HG02970 (cell line): ENCODE data around the gene RIPK1.
"Not testable (repeated sequence)": the region's sequence is repeated elsewhere in the genome, so short reads cannot be mapped to it uniquely, and the experiment has no call there.

Experiments used
- ATAC-seq: cut with Tn5 transposase; IDR thresholded peaks from one replicate; pipeline ENCODE4 v1.9.1; 2021; ENCODE audit warnings: mild to moderate bottlenecking, moderate library complexity, moderate number of reproducible peaks; ENCODE audit not compliant: unreplicated experiment, low FRiP score

RIPK1 gene

DNA sequence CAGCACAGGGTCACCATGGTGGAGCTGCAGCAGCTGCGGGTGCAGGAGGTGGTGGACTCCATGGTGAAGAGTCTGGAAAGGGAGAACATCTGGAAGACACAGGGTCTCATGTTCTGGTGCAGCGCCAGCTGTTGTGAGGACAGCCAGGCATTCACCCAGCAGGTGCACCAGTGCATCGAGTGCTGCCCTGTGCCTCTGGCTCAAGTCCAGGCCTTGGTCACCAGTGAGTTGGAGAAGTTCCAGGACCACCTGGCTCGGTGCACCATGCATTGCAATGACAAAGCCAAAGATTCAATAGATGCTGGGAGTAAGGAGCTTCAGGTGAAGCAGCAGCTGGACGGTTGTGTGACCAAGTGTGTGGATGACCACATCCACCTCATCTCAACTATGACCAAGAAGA lies 22.9 kb upstream of the RIPK1 start:
- ATAC-seq, result no peak

DNA sequence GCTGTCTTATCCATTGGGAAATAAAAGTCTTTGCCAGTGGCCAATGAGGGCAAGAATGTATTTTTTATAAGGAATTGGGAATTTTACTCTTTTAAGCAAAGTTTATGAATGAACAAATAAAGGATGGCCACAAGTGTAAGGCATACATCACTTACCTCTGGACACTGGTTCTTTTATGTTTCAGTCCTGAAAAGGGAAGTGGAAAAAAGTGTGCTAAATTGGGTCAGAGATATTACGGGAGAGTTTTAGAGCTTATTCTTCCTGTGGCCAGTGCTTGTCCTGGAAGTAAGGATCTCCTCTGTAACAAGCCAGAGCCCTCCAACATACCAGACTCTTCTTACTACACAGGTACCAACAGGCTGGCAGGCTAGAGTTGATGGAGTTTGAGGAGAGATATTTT lies 22.5 kb upstream of the RIPK1 start:
- ATAC-seq, result no peak

- no peak for ATAC-seq
These were observed 22.0 kb upstream of the RIPK1 start for GRCh38 chr6:3046295-3046694.

DNA sequence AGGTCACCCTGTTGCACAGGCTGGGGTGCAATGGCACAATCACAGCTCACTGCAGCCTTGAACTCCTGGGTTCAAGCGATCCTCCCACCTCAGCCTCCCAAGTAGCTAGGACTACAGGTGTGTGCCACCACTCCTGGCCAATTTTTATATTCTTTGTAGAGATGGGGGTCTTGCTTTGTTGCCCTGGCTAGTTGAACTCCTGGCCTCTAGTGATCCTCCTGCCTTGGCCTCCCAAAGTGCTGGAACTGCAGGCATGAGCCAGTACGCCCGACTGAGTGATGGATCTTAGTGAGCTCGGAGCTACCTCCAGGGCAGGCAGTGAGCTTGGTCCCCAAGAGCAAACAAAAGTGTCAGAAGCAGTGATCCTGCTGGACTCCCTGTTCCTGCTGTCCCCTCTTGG lies 20.3 kb upstream of the RIPK1 start:
- ATAC-seq, result not testable (repeated sequence)

DNA sequence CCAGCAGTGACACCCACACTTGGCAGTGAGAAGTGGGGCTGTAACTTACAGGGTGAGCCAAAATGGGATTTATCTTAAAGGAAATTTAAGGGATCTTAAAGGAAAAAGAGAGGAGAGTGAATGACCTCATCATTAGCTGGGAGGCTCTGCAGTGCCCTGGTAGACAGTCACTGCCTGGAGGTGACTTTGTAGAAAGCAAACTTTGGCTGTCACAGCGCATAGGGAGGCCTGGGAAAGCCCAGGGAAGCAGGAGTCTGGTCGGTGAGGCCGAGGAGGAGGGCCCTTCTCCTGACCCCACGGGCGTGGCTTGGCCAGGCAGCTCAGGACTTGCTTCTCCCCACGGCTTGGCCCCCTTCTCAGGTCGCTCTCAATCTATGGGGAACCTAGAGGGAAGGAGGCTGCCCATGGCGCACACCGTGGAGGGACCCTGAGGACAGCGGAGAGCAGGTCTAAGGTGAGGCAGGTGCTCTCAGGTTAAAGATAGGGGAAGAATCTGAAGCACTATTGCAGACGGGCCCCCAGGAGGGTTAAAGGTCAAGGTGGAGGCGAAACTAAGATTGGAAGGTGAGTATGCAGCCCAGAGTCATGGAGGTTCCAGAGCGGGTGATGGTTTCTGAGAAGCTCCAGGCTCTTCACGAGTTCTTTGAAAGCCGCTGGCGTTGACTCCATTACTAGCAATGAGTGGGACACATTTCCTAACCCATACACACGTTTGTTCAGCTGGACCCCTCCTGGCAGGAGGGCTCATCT lies 15.6 kb upstream of the RIPK1 start:
- ATAC-seq, result no peak

DNA sequence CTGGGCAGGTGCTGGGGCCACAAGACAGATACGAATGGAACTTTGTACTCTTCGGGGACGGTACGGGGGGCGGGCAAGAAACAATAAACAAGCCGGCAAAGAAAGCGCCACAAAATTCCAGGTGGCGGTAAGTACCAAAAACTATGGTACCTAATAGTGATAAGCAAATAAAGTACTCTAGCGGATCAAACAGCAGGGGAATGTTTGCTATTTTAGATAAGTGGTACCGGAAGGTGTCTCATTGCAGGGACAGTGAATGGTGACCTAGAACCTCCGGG lies 15.1 kb upstream of the RIPK1 start:
- ATAC-seq, result no peak

DNA sequence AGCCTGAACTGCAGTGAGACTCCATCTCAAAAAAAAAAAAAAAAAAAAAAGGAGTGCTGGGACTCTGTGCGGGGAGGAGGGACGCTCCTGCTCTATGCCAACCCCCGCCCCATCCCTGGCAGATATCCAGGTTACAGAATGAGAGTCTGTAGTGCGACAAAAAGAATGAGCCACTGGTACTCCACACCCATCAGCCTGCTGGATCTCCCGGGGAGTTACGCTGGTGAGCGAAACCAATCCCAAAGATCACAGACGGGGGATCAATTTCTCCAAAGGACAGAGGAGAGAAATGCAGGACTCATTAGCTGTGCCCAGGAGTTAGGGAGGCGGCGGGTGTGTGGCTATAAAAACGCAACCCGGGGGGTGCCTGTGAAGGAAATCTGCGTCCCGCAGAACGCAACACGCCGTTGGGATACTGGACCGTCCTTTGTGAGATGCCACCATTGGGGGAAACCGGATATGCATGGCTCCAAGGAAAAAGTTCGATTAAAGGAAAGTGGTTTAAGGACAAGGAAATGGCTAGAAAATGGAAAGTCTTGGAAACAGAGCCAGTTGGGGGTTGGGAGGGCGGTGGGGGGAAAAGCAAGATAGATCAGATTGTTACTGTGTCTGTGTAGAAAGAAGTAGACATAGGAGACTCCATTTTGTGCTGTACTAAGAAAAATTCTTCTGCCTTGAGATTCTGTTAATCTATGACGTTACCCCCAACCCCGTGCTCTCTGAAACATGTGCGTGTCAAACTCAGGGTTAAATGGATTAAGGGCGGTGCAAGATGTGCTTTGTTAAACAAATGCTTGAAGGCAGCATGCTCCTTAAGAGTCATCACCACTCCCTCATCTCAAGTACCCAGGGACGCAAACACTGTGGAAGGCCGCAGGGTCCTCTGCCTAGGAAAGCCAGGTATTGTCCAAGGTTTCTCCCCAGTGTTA lies 13.8 kb upstream of the RIPK1 start:
- not testable (repeated sequence) for ATAC-seq

DNA sequence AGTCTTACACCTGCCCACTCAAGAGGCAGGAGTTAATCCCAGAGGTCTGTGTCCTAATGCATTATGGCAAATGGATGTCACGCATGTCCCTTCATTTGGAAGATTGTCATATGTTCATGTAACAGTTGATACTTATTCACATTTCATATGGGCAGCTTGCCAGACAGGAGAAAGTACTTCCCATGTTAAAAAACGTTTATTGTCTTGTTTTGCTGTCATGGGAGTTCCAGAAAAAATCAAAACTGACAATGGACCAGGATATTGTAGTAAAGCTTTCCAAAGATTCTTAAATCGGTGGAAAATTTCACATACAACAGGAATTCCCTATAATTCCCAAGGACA lies 13.2 kb upstream of the RIPK1 start:
- ATAC-seq, result not testable (repeated sequence)

DNA sequence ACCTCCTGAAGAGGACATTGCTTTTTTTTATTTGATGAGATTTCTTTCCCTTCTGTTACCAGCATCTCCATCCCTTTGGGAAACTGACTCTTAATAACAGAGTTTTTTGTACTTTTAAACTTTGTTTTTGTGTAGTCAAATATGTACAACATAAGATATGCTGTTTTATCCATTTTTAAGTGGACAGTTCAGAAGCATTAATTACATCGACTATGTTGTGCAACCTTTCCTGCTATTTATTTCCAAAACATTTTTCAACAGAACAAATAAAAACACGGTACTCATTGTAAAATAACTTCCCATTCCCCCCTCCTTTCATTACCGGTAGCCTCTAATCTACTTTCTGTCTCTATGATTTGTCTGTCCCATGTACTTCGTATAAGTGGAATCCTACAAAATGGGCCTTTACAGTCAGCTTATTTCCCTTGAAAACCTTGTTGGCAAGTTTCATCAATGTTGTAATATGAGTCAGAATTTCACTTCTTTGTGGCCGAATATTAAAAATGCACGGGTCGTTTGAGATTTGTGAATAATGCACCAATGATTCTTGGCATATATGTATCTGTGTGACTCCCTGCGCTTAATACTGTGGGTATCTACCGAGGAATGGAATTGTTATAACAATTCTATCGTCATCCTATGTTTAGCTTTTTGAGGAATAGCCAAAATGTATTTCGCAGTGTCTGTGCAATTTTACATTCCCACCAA lies 11.1 kb upstream of the RIPK1 start:
- ATAC-seq, result no peak

DNA sequence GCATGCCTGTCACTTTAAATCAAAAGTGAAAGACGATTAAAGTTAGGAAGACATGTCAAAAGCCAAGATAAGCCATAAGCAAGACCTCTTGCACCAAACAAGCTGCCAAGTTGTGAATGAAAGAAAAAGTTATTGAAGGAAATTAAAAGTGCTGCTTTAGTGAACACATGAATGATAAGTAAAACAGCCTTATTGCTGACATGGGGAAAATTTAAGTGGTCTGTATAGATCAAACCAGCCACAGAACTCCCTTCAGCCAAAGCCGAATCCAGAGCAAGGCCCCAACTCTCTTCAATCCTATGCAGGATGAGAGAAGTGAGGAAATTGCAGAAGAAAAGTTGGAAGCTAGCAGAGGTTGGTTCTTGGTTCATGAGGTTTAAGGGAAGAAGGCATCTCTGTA lies 9.3 kb upstream of the RIPK1 start:
- ATAC-seq, result no peak

DNA sequence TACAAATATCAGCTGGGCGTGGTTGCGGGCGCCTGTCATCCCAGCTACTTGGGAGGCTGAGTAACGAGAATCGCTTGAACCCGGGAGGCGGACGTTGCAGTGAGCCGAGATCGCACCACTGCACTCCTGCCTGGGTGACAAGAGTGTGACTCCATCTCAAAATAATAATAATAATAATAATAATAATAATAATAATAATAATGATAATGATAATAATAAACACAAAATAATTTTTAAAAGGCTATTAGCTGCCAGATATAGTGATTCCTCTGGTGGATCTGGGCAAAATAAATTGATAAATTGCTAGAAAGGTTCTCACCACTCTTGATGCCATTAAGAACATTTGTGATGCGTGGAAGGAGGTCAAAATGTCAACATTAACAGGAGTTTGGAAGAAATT lies 8.2 kb upstream of the RIPK1 start:
- ATAC-seq, result not testable (repeated sequence)

- ATAC-seq, result no peak
These were observed 6.8 kb upstream of the RIPK1 start for GRCh38 chr6:3061501-3061941.

DNA sequence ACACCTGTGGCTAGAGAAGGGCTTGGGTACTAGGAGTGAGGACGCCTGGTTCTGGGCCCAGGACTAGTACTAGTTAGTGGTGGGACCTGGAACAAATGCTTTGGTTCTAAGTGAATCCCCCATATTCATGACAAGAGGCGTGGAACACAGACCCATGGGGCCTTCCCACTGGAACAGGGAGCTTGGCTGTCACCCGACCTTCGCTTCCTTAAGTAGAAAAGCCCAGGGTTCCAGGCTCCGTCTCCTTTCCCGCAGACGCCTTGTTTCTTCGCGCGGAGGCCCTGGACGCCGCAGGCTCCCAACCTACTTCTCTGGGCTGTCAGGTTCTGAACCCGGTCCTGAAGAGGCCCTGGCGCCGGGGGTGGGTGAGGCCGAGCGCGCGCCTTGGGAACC lies 5.0 kb upstream of the RIPK1 start:
- ATAC-seq, result not testable (repeated sequence)

- ATAC-seq, result peak; percentile 61
These were observed 4.3 kb upstream of the RIPK1 start for GRCh38 chr6:3063733-3064700.

GRCh38 chr6:3071568-3071967 lies 3.3 kb downstream of the RIPK1 start:
- ATAC-seq, result no peak

DNA sequence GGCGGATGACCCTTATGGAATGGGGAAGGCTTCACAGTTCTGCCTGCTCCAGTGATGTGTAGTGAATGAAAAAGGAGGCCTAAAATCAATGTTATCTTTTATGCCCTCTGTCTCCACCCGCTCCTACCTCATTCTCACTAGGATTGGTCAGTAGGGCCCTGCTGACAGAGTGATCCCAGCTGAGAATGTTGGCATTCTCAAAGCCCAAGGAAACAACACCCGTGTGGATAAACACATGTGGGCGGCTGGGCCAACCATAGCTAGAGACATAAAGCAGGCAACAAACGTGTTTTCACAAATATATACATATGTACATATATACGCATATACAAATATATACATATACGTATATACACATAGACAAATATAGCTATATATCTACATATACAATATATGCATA lies 4.5 kb downstream of the RIPK1 start:
- ATAC-seq, result no peak

GRCh38 chr6:3073382-3073781 lies 5.1 kb downstream of the RIPK1 start:
- no peak for ATAC-seq

- no peak for ATAC-seq
These were observed 7.4 kb downstream of the RIPK1 start for GRCh38 chr6:3075772-3076113.

- ATAC-seq, result no peak
These were observed 8.0 kb downstream of the RIPK1 start for GRCh38 chr6:3076320-3076719.

- no peak for ATAC-seq
These were observed 9.1 kb downstream of the RIPK1 start for GRCh38 chr6:3077430-3077829.
